ENCODE measurements around the gene RBL1. TPM values are rescaled to one million over a fixed set of nuclear protein-coding genes. Genes with fewer than 3 reads are reported as not detected.
"Not testable (repeated sequence)": the region's sequence is repeated elsewhere in the genome, so short reads cannot be mapped to it uniquely, and the experiment has no call there.

Gene RBL1
- total and polyA plus RNA-seq, 2 experiments from 2014 or later = 4.4 to 7.0 TPM

DNA sequence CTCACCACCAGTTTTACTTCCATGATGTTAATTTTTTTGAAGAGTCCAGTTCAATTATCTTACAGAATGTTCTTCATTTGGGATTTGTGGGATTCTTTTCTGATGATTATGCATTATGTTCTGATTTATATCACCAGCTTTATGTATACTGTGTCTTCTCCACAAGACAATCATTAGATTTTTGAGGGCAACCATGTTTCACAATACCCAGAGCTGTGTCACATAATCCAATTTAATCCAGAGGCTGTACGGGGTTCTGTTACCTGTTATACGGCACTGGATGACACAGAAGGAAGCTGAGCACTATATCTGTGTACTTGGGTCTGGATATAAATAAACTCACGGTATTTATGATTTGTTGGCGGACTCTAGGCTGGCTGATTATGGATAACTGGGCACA lies 41.8 kb upstream of the RBL1 start:
- TF ChIP-seq EZH2phosphoT487 (IDR thresholded peaks at IDR 0.05; ENCODE audit: insufficient read depth, low read depth) (no peak), EZH2 (IDR thresholded peaks at IDR 0.05; ENCODE audit: insufficient read depth, poor library complexity, severe bottlenecking) (no peak)
- no peak for DNase-seq
- in situ Hi-C loops (cut with MboI) = no loop called here

DNA sequence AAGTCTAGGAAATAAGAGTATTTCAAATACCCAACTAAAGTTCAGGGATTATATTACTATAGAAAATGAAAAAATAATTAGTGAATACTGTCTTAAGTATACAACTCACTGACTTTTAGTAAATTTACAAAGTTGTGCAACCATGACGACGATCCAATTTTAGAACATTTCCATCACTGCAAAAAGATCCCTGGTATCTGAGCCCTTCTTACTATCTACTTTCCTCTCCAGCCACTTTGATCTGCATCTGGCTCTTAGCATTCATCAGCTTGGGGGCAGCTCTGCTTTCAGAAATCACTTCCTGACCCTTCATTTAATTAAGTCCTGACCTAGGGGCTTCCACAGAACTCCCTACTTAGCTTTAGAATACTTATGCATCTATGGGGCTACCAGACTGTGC lies 38.2 kb upstream of the RBL1 start:
- Histone ChIP-seq H3F3A (ENCODE audit: insufficient read depth) (no peaks in the 10 kb centered on the region), H3K36me3 (ENCODE audit: low read depth) (no peaks in the 10 kb centered on the region), H3K79me2 (ENCODE audit: insufficient read depth) (no peaks in the 10 kb centered on the region), H3K4me3 (no peak overlapping the region), H3K4me1 (ENCODE audit: insufficient read depth) (no peaks in the 10 kb centered on the region), H4K20me1 (ENCODE audit: insufficient read depth) (no peaks in the 10 kb centered on the region), H3K27ac (no peak overlapping the region), H3K9ac (no peak overlapping the region), H2AFZ (no peak overlapping the region), H3K9me3 (ENCODE audit: low read depth) (no peaks in the 10 kb centered on the region), H3K4me2 (ENCODE audit: unreplicated experiment) (no peak overlapping the region), H3K9me2 (ENCODE audit: insufficient read depth) (no peaks in the 10 kb centered on the region), H3K27me3 (replicated peaks; ENCODE audit: insufficient read depth) (no peaks in the 10 kb centered on the region; the same call in 1 of the 2 replicates)
- no peak for DNase-seq
- TF ChIP-seq EZH2phosphoT487 (IDR thresholded peaks at IDR 0.05; ENCODE audit: insufficient read depth, low read depth) = no peak
- no peak for TF ChIP-seq EZH2 (IDR thresholded peaks at IDR 0.05; ENCODE audit: insufficient read depth, poor library complexity, severe bottlenecking)
- in situ Hi-C loops (cut with MboI) = no loop called here
- WGBS, 2 experiments (ENCODE audit: low coverage in 1 of 2, low lambda C conversion rate in 2 of 2, missing lambda C conversion rate in 2 of 2) = 89 to 92% methylated on average over 2 of the region's 2 CpGs

More for the DNA sequence above, 41.8 kb upstream of the RBL1 start:
- H3K9me2 ChIP-seq (ENCODE audit: insufficient read depth) = no peaks in the 10 kb centered on the region
- H3K27ac ChIP-seq = no peak overlapping the region
- H3K79me2 ChIP-seq (ENCODE audit: insufficient read depth) = no peaks in the 10 kb centered on the region
- no peaks in the 10 kb centered on the region for H3K36me3 ChIP-seq (ENCODE audit: low read depth)
- H3K9ac ChIP-seq = no peak overlapping the region
- no peaks in the 10 kb centered on the region for H4K20me1 ChIP-seq (ENCODE audit: insufficient read depth)
- no peak overlapping the region for H3K4me3 ChIP-seq
- WGBS, 2 experiments (ENCODE audit: low coverage in 1 of 2, low lambda C conversion rate in 2 of 2, missing lambda C conversion rate in 2 of 2) = 67% methylated on average over 4 of the region's 4 CpGs
- no peaks in the 10 kb centered on the region for H3K4me1 ChIP-seq (ENCODE audit: insufficient read depth)
- no peak overlapping the region for H3K4me2 ChIP-seq (ENCODE audit: unreplicated experiment)
- no peaks in the 10 kb centered on the region for H3K27me3 ChIP-seq (replicated peaks; ENCODE audit: insufficient read depth)
- no peaks in the 10 kb centered on the region for H3F3A ChIP-seq (ENCODE audit: insufficient read depth)
- H3K9me3 ChIP-seq (ENCODE audit: low read depth) = no peaks in the 10 kb centered on the region
- no peak overlapping the region for H2AFZ ChIP-seq

DNA sequence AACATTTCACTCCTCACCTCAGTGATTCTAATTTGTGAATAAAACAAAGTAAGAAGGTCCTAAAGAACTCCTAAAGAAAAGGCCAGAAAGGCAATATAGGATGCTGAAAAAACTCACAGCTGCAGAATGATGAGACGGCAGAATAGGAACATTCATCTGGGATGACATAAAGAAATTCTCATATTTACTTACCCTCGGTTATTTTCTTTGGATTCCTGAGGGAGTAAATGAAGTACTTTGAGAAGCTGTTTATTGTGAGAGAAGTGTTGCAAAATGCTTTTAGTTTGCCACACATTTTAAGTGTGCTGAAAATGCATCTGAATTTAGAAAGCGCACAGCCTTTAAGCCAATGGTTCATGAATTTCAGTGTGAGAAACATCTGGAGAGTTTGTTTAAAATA lies 35.7 kb upstream of the RBL1 start:
- in situ Hi-C loops (cut with MboI) = no loop called here

DNA sequence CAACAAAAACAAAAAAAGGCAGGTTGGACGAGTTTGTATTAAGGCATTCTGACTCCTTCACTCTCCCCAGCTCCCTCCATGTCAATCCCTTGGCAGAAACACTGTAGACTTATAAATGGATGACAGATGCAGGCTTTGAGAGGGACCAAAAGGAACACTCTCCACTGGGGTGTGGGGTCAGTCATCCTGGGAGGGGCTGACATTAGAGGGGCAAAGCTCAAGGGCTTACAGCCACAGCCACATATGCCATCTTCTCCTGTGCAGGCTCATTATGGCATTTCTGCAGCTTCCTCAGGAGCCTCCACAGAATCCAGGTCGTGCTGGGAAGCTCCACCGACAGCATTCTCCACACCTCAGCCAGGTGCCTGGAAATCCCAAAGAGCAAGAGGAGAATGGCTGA lies 33.0 kb upstream of the RBL1 start:
- Histone ChIP-seq H3K9ac (no peak overlapping the region), H3F3A (ENCODE audit: insufficient read depth) (no peaks in the 10 kb centered on the region), H3K27ac (no peak overlapping the region), H3K79me2 (ENCODE audit: insufficient read depth) (no peaks in the 10 kb centered on the region), H3K36me3 (ENCODE audit: low read depth) (no peaks in the 10 kb centered on the region), H4K20me1 (ENCODE audit: insufficient read depth) (no peaks in the 10 kb centered on the region), H2AFZ (no peak overlapping the region), H3K4me2 (ENCODE audit: unreplicated experiment) (no peak overlapping the region), H3K27me3 (replicated peaks; ENCODE audit: insufficient read depth) (no peaks in the 10 kb centered on the region; the same call in 1 of the 2 replicates), H3K4me1 (ENCODE audit: insufficient read depth) (no peaks in the 10 kb centered on the region), H3K9me3 (ENCODE audit: low read depth) (no peaks in the 10 kb centered on the region), H3K4me3 (no peak overlapping the region), H3K9me2 (ENCODE audit: insufficient read depth) (no peaks in the 10 kb centered on the region)
- no peak for DNase-seq
- 54 to 69% methylated on average over 3 of the region's 3 CpGs for WGBS, 2 experiments (ENCODE audit: low coverage in 1 of 2, low lambda C conversion rate in 2 of 2, missing lambda C conversion rate in 2 of 2)
- in situ Hi-C loops (cut with MboI) = no loop called here
- no peak for TF ChIP-seq EZH2 (IDR thresholded peaks at IDR 0.05; ENCODE audit: insufficient read depth, poor library complexity, severe bottlenecking)
- no peak for TF ChIP-seq EZH2phosphoT487 (IDR thresholded peaks at IDR 0.05; ENCODE audit: insufficient read depth, low read depth)

More for the DNA sequence above, 35.7 kb upstream of the RBL1 start:
- no peaks in the 10 kb centered on the region for H3K4me1 ChIP-seq (ENCODE audit: insufficient read depth)
- no peak overlapping the region for H3K9ac ChIP-seq
- no peak overlapping the region for H3K4me2 ChIP-seq (ENCODE audit: unreplicated experiment)
- H3K4me3 ChIP-seq = no peak overlapping the region
- no peak overlapping the region for H2AFZ ChIP-seq
- no peaks in the 10 kb centered on the region for H4K20me1 ChIP-seq (ENCODE audit: insufficient read depth)
- H3K9me2 ChIP-seq (ENCODE audit: insufficient read depth) = no peaks in the 10 kb centered on the region
- no peaks in the 10 kb centered on the region for H3K36me3 ChIP-seq (ENCODE audit: low read depth)
- no peaks in the 10 kb centered on the region for H3F3A ChIP-seq (ENCODE audit: insufficient read depth)
- WGBS, 2 experiments (ENCODE audit: low coverage in 1 of 2, low lambda C conversion rate in 2 of 2, missing lambda C conversion rate in 2 of 2) = 56 to 62% methylated on average over 3 of the region's 3 CpGs
- no peaks in the 10 kb centered on the region for H3K9me3 ChIP-seq (ENCODE audit: low read depth)
- no peak for DNase-seq
- H3K27ac ChIP-seq = no peak overlapping the region
- H3K79me2 ChIP-seq (ENCODE audit: insufficient read depth) = no peaks in the 10 kb centered on the region
- no peak for TF ChIP-seq EZH2 (IDR thresholded peaks at IDR 0.05; ENCODE audit: insufficient read depth, poor library complexity, severe bottlenecking)
- TF ChIP-seq EZH2phosphoT487 (IDR thresholded peaks at IDR 0.05; ENCODE audit: insufficient read depth, low read depth) = no peak
- H3K27me3 ChIP-seq (replicated peaks; ENCODE audit: insufficient read depth) = no peaks in the 10 kb centered on the region; the same call in 1 of the 2 replicates

DNA sequence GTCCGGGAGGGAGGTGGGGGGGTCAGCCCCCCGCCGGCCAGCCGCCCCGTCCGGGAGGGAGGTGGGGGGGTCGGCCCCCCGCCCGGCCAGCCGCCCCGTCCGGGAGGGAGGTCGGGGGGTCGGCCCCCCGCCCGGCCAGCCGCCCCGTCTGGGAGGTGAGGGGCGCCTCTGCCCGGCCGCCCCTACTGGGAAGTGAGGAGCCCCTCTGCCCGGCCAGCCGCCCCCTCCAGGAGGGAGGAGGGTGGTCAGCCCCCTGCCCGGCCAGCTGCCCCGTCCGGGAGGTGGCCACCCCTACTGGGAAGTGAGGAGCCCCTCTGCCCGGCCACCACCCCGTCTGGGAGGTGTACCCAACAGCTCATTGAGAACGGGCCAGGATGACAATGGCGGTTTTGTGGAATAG lies 30.5 kb upstream of the RBL1 start:
- DNase-seq; H3K9ac ChIP-seq; H3K79me2 ChIP-seq (ENCODE audit: insufficient read depth); H4K20me1 ChIP-seq (ENCODE audit: insufficient read depth); H3K9me3 ChIP-seq (ENCODE audit: low read depth); H3K27ac ChIP-seq; H3K27me3 ChIP-seq (replicated peaks; ENCODE audit: insufficient read depth); H3K4me1 ChIP-seq (ENCODE audit: insufficient read depth); H3K9me2 ChIP-seq (ENCODE audit: insufficient read depth); H3K36me3 ChIP-seq (ENCODE audit: low read depth); H3K4me3 ChIP-seq; H2AFZ ChIP-seq; H3F3A ChIP-seq (ENCODE audit: insufficient read depth); H3K4me2 ChIP-seq (ENCODE audit: unreplicated experiment); in situ Hi-C loops (cut with MboI): not testable (repeated sequence)
- 84% methylated on average over 15 of the region's 30 CpGs; no CpG with 5 or more reads in 1 of the 2 experiments for WGBS, 2 experiments (ENCODE audit: low coverage in 1 of 2, low lambda C conversion rate in 2 of 2, missing lambda C conversion rate in 2 of 2)
